Astrocyte (in vitro differentiated cells and primary cell): ENCODE results near the gene ANGEL1. TPM values are rescaled to one million over a fixed set of nuclear protein-coding genes. Genes with fewer than 3 reads are reported as not detected.

Experiments used
- DNase-seq: peaks from one replicate; pipeline ENCODE4 v3.0.0-alpha.2; 2010; ENCODE audit warnings: low read depth
- FAIRE-seq: peaks from 2 replicates; lab custom pipeline; 2011; peaks lifted over from hg19 to GRCh38; lab: Jason Lieb, UNC
- H2AFZ ChIP-seq: 2 replicates; pipeline ENCODE4 v1.6.0; 2012; ENCODE audit warnings: low read depth, low read length, inconsistent platforms
- H3K27ac ChIP-seq: 2 replicates; pipeline ENCODE4 v1.5.1; 2011; ENCODE audit warnings: low read depth, low read length, inconsistent platforms
- H3K27me3 ChIP-seq: 2 replicates; pipeline ENCODE4 v1.6.0; 2011; ENCODE audit warnings: low read length, inconsistent platforms; ENCODE audit not compliant: insufficient read depth
- H3K36me3 ChIP-seq: 2 replicates; pipeline ENCODE4 v1.5.1; 2011; ENCODE audit warnings: low read length, inconsistent platforms; ENCODE audit not compliant: insufficient read depth
- H3K4me1 ChIP-seq: 2 replicates; pipeline ENCODE4 v1.5.1; 2011; ENCODE audit warnings: low read length, inconsistent platforms; ENCODE audit not compliant: insufficient read depth
- H3K4me2 ChIP-seq: 2 replicates; pipeline ENCODE4 v1.6.0; 2012; ENCODE audit warnings: low read length, inconsistent platforms
- H3K4me3 ChIP-seq: 2 replicates; pipeline ENCODE4 v1.5.1; 2011; ENCODE audit warnings: low read depth, mild to moderate bottlenecking, low read length, inconsistent platforms; ENCODE audit not compliant: insufficient read depth
- H3K79me2 ChIP-seq: 2 replicates; pipeline ENCODE4 v1.6.0; 2012; ENCODE audit warnings: mild to moderate bottlenecking, low read length, inconsistent platforms; ENCODE audit not compliant: insufficient read depth
- H3K9ac ChIP-seq: 2 replicates; pipeline ENCODE4 v1.6.0; 2012; ENCODE audit warnings: mild to moderate bottlenecking, low read length, inconsistent platforms
- H3K9me3 ChIP-seq: 2 replicates; pipeline ENCODE4 v1.5.1; 2012; ENCODE audit warnings: low read depth, mild to moderate bottlenecking, low read length, inconsistent platforms; ENCODE audit not compliant: insufficient read depth
- H4K20me1 ChIP-seq: 2 replicates; pipeline ENCODE4 v1.6.0; 2012; ENCODE audit warnings: low read length, inconsistent platforms; ENCODE audit not compliant: insufficient read depth
- H3K27ac Mint-ChIP-seq: one replicate; pipeline ENCODE4 v1.8.0; 2021; ENCODE audit warnings: mild to moderate bottlenecking, mixed read lengths; ENCODE audit not compliant: unreplicated experiment
- H3K27me3 Mint-ChIP-seq: one replicate; pipeline ENCODE4 v1.8.0; 2021; ENCODE audit warnings: low read depth, mixed read lengths; ENCODE audit not compliant: unreplicated experiment
- H3K36me3 Mint-ChIP-seq: one replicate; pipeline ENCODE4 v1.8.0; 2021; ENCODE audit warnings: low read depth, mixed read lengths; ENCODE audit not compliant: unreplicated experiment
- H3K4me1 Mint-ChIP-seq: one replicate; pipeline ENCODE4 v1.8.0; 2021; ENCODE audit warnings: low read depth, mixed read lengths; ENCODE audit not compliant: unreplicated experiment
- H3K4me3 Mint-ChIP-seq: one replicate; pipeline ENCODE4 v1.8.0; 2021; ENCODE audit warnings: mild to moderate bottlenecking, moderate library complexity, mixed read lengths; ENCODE audit not compliant: unreplicated experiment
- H3K9me3 Mint-ChIP-seq: one replicate; pipeline ENCODE4 v1.8.0; 2021; ENCODE audit warnings: mild to moderate bottlenecking, mixed read lengths; ENCODE audit not compliant: unreplicated experiment
- CTCF ChIP-seq: IDR thresholded peaks from 2 replicates; pipeline ENCODE4 v1.5.1; 2011; ENCODE audit warnings: low read depth, mild to moderate bottlenecking, inconsistent platforms, low read length, moderate library complexity; ENCODE audit not compliant: insufficient read depth
- EZH2 ChIP-seq: IDR thresholded peaks from 2 replicates; pipeline ENCODE4 v1.6.1; 2012; ENCODE audit warnings: mild to moderate bottlenecking, low read length, inconsistent platforms; ENCODE audit not compliant: insufficient read depth
- total RNA-seq: library from RNA; stranded (reverse); gene quantifications from 2 replicates; pipeline ENCODE4 v1.2.1, GENCODE V29; 2021

The ANGEL1 gene
- total RNA-seq, 1 donor from 2014 or later: 12.7 TPM

GRCh38 chr14:76776428-76777251, 36.0 kb downstream of the ANGEL1 start:
- DNase-seq (no peak), FAIRE-seq (no peak)
- no peak overlapping the region for H3K4me3 ChIP-seq
- TF ChIP-seq CTCF (no peak), EZH2 (no peak)
- H4K20me1 ChIP-seq: no peaks in the 10 kb centered on the region
- no peak overlapping the region for H3K9ac ChIP-seq
- Mint-ChIP-seq H3K9me3 (no peaks in the 10 kb centered on the region), H3K27me3 (peaks cover 5% of the 10 kb centered on the region), H3K4me3 (no peak overlapping the region), H3K4me1 (peaks cover 34% of the 10 kb centered on the region), H3K36me3 (peaks cover 10% of the 10 kb centered on the region), H3K27ac (no peak overlapping the region)
- H3K27ac ChIP-seq: no peak overlapping the region
- H3K9me3 ChIP-seq: no peaks in the 10 kb centered on the region
- H3K4me2 ChIP-seq: no peak overlapping the region
- H3K36me3 ChIP-seq: no peaks in the 10 kb centered on the region
- no peak overlapping the region for H2AFZ ChIP-seq
- no peaks in the 10 kb centered on the region for H3K27me3 ChIP-seq
- no peaks in the 10 kb centered on the region for H3K79me2 ChIP-seq
- H3K4me1 ChIP-seq: peaks cover 28% of the 10 kb centered on the region

DNA sequence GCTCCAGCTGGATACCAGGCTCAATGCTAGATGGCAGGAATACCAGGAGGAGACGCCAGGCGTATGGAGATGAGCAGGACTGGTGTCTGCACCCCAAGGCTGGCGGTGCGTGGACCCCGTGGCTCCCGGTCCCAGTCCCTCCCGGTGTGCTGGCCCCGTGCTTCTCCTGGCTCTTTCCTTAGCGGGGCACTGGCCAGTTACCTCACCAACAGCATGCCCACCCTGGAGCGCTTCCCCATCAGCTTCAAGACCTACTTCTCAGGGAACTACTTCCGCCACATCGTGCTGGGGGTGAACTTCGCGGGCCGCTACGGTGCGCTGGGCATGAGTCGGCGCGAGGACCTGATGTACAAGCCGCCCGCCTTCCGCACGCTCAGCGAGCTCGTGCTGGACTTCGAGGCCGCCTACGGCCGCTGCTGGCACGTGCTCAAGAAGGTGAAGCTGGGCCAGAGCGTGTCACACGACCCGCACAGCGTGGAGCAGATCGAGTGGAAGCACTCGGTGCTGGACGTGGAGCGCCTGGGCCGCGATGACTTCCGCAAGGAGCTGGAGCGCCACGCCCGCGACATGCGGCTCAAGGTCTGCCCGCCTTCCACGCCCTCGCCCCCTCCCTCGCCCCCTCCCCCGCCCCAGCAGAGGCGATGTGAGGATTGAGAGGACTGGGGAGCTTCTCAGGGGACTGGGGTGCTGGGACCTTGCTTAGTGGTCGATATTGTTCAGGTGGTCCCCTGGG, 36.8 kb downstream of the ANGEL1 start:
- Histone ChIP-seq H3K27me3 (no peaks in the 10 kb centered on the region), H2AFZ (no peak overlapping the region), H3K79me2 (no peaks in the 10 kb centered on the region), H3K4me1 (peaks cover 22% of the 10 kb centered on the region), H3K9me3 (no peaks in the 10 kb centered on the region), H3K4me3 (no peak overlapping the region), H3K27ac (no peak overlapping the region), H3K9ac (no peak overlapping the region), H4K20me1 (no peaks in the 10 kb centered on the region), H3K36me3 (no peaks in the 10 kb centered on the region), H3K4me2 (no peak overlapping the region)
- no peak overlapping the region for H3K27ac Mint-ChIP-seq
- TF ChIP-seq EZH2: no peak
- no peak for TF ChIP-seq CTCF
- peaks cover 10% of the 10 kb centered on the region for H3K36me3 Mint-ChIP-seq
- no peak for FAIRE-seq
- peaks cover 5% of the 10 kb centered on the region for H3K27me3 Mint-ChIP-seq
- peaks cover 32% of the 10 kb centered on the region for H3K4me1 Mint-ChIP-seq
- no peak overlapping the region for H3K4me3 Mint-ChIP-seq
- H3K9me3 Mint-ChIP-seq: no peaks in the 10 kb centered on the region
- no peak for DNase-seq
